SU-DHL-6 (cell line): ENCODE data around the gene UNC5A.

ENCODE experiments used
- H2AFZ ChIP-seq: fragments of 200-600 bp; sonication (generic); 2 replicates; pipeline ENCODE4 v1.6.1; 2014; ENCODE audit warnings: low read depth, mild to moderate bottlenecking, moderate library complexity, mixed read lengths, antibody characterized with exemption, low read length; ENCODE audit not compliant: severe bottlenecking
- H3F3A ChIP-seq: fragments of 200-600 bp; shearing (Covaris generic); 2 replicates; pipeline ENCODE4 v1.6.0; 2016; ENCODE audit warnings: antibody characterized with exemption, mild to moderate bottlenecking; ENCODE audit not compliant: insufficient read depth
- H3K27ac ChIP-seq: fragments of 200-600 bp; sonication (generic); 2 replicates; pipeline ENCODE4 v1.5.1; 2016; ENCODE audit warnings: low read depth, mild to moderate bottlenecking, low read length, moderate library complexity, mixed read lengths
- H3K27me3 ChIP-seq: fragments of 200-600 bp; sonication (generic), shearing (Covaris generic); 2 replicates; pipeline ENCODE4 v1.6.0; 2014; ENCODE audit warnings: mild to moderate bottlenecking, low read length
- H3K36me3 ChIP-seq: fragments of 200-600 bp; sonication (generic); 2 replicates; pipeline ENCODE4 v1.6.1; 2014; ENCODE audit warnings: mild to moderate bottlenecking, low read length, mixed read lengths
- H3K4me2 ChIP-seq: fragments of 300-600, 200-600 bp; shearing (Covaris generic), sonication (generic); 2 replicates; pipeline ENCODE4 v1.6.0; 2014; ENCODE audit warnings: low read length, low read depth, mild to moderate bottlenecking; ENCODE audit not compliant: poor library complexity, severe bottlenecking
- H3K4me3 ChIP-seq: fragments of 200-600 bp; sonication (generic); 2 replicates; pipeline ENCODE4 v1.5.1; 2014; ENCODE audit warnings: antibody characterized with exemption, low read length, mild to moderate bottlenecking, mixed read lengths; ENCODE audit not compliant: insufficient read depth, poor library complexity, severe bottlenecking
- H3K79me2 ChIP-seq: fragments of 200-600 bp; sonication (generic); 2 replicates; pipeline ENCODE4 v1.6.1; 2014; ENCODE audit warnings: mild to moderate bottlenecking, low read length, moderate library complexity; ENCODE audit not compliant: insufficient read depth
- H3K9ac ChIP-seq: fragments of 200-600 bp; sonication (generic); 2 replicates; pipeline ENCODE4 v1.7.0; 2014; ENCODE audit warnings: mild to moderate bottlenecking, low read length
- H3K9me2 ChIP-seq: fragments of 200-600 bp; sonication (generic); replicated peaks from 2 replicates; pipeline ENCODE4 v1.6.1; 2014; ENCODE audit warnings: low read length; ENCODE audit not compliant: insufficient read depth
- H3K9me3 ChIP-seq: fragments of 200-600 bp; sonication (generic); 2 replicates; pipeline ENCODE4 v1.6.1; 2014; ENCODE audit warnings: low read length, mixed read lengths; ENCODE audit not compliant: insufficient read depth
- H4K20me1 ChIP-seq: fragments of 200-600 bp; sonication (generic); 2 replicates; pipeline ENCODE4 v1.6.1; 2014; ENCODE audit warnings: low read depth, mild to moderate bottlenecking, antibody characterized with exemption, low read length, moderate library complexity, mixed read lengths
- EZH2phosphoT487 ChIP-seq: fragments of 200-600 bp; sonication (generic), shearing (Covaris generic); conservative IDR thresholded peaks from 2 replicates; pipeline ENCODE4 v1.6.1; 2018; ENCODE audit warnings: mild to moderate bottlenecking, antibody characterized with exemption, low read length, moderate library complexity, mixed read lengths
- TF ChIP-seq, protein P1 (sequence below): fragments of 200-600 bp; sonication (generic); IDR thresholded peaks from one replicate; pipeline ENCODE4 v1.5.1; 2017; ENCODE audit warnings: antibody characterized with exemption, mild to moderate bottlenecking, low read length, moderate library complexity; ENCODE audit not compliant: insufficient read depth, poor library complexity, severe bottlenecking

UNC5A gene

DNA sequence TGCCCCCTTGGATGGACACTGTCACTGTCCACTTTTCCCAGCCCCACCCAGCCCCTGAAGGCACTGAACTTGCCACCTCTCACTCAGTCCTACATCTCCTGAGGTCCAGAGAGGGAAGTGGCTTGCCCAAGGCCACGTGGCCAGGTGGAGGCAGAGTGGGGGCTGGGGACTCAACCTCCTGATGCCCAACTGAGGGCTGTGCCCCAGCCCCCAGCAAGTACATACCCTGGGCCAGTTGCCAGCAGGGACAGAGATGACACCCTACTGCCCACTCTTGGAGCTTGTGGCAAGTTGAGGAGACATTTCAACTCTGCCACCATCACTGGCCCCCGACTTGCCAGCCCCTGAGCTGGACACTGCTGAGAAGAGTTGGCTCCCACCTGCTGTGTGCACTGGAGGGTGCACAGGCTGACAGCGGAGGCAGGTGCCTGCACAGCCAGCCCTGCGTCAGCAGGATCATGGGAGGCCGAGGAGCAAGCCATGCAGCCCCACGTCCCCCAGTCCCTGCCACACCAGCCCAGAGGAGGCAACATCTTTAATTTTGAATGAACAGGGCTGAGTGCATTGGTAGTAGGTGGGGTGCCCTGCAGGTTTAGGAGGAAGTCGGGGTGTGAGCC is 39.4 kb downstream of the UNC5A start:
- H3K4me3 ChIP-seq, result no peak overlapping the region
- H3K4me2 ChIP-seq, result no peak overlapping the region
- H3K79me2 ChIP-seq, result no peaks in the 10 kb centered on the region
- no peak overlapping the region for H2AFZ ChIP-seq
- H3K36me3 ChIP-seq, result no peaks in the 10 kb centered on the region
- no peaks in the 10 kb centered on the region for H3K27me3 ChIP-seq
- H3F3A ChIP-seq, result no peaks in the 10 kb centered on the region
- no peak overlapping the region for H3K27ac ChIP-seq
- TF ChIP-seq, protein P1, sequence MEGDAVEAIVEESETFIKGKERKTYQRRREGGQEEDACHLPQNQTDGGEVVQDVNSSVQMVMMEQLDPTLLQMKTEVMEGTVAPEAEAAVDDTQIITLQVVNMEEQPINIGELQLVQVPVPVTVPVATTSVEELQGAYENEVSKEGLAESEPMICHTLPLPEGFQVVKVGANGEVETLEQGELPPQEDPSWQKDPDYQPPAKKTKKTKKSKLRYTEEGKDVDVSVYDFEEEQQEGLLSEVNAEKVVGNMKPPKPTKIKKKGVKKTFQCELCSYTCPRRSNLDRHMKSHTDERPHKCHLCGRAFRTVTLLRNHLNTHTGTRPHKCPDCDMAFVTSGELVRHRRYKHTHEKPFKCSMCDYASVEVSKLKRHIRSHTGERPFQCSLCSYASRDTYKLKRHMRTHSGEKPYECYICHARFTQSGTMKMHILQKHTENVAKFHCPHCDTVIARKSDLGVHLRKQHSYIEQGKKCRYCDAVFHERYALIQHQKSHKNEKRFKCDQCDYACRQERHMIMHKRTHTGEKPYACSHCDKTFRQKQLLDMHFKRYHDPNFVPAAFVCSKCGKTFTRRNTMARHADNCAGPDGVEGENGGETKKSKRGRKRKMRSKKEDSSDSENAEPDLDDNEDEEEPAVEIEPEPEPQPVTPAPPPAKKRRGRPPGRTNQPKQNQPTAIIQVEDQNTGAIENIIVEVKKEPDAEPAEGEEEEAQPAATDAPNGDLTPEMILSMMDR, result no peak
- no peak for TF ChIP-seq EZH2phosphoT487
- H4K20me1 ChIP-seq, result no peaks in the 10 kb centered on the region
- no peak overlapping the region for H3K9ac ChIP-seq
- H3K9me3 ChIP-seq, result no peaks in the 10 kb centered on the region
- no peaks in the 10 kb centered on the region for H3K9me2 ChIP-seq

DNA sequence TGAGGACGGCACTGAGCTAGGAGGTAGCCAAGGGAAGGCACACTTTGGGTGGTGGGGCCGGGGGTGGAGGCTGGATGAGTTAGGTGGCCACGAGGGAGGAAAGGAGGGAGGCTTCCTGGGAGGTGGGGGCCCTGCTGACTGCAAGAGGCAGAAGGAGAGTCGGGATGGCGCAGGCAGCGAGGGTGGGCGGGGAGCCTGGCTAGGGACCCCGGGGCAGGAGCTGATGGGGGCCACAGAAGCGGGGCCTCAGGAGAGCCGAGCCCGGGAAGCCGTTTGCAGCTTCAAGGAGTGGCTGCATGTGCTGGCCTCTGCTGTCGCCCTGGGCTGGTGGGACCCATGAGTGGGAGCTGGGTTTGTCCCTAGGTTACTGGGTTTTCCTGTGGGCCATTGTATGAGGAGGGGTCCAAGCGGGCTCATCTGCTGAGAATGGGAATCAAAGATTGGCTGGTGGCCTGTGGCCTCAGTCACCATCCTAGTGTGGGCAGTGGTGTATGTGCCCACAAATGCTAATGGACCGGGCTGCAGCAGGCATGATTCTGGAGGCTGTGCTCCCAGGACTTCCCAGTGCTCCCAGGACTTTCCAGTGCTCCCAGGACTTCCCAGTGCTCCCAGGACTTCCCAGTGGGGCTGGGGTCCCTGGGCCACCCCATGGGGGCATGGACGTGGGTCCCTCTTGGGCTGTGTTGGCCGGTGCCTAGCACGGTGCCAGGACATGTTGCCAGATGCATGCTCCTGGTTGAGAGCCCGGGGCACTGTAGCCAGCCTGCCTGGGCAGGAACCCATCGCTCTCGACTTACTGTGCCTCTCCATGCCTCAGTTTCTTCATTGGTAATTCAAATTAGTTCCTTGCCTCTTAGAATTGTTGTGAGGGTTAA is 40.2 kb downstream of the UNC5A start:
- Histone ChIP-seq H4K20me1 (no peaks in the 10 kb centered on the region), H3K27me3 (no peaks in the 10 kb centered on the region), H3K4me2 (no peak overlapping the region), H3K4me3 (no peak overlapping the region), H3F3A (no peaks in the 10 kb centered on the region), H3K9me3 (no peaks in the 10 kb centered on the region), H3K9me2 (no peaks in the 10 kb centered on the region), H3K36me3 (no peaks in the 10 kb centered on the region), H3K9ac (no peak overlapping the region), H3K27ac (no peak overlapping the region), H2AFZ (no peak overlapping the region), H3K79me2 (no peaks in the 10 kb centered on the region)
- TF ChIP-seq EZH2phosphoT487, result no peak
- TF ChIP-seq, protein P1, result no peak

DNA sequence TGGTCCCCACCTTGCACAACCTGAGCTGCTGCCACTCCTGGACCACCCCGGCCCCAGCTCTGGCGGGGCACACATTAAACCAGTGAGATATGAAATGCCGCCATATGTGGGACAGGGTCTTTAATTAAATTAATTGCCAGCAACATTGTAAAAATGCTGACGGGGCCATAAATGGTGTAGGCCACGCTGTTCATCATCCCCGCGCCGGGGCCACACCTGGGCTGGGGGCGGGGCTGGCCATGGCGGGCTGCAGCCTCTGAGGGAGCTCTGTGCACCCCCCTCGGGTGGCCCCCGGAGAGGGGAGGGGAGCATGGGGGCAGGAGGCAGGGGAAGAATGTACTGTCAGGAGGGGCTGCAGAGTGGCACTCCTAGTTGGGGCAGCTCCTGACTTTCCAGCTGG is 41.0 kb downstream of the UNC5A start:
- Histone ChIP-seq H3K4me2 (no peak overlapping the region), H4K20me1 (no peaks in the 10 kb centered on the region), H3K27ac (no peak overlapping the region), H3K9me2 (no peaks in the 10 kb centered on the region), H3F3A (no peaks in the 10 kb centered on the region), H3K4me3 (no peak overlapping the region), H2AFZ (no peak overlapping the region), H3K36me3 (no peaks in the 10 kb centered on the region), H3K79me2 (no peaks in the 10 kb centered on the region), H3K27me3 (no peaks in the 10 kb centered on the region), H3K9me3 (no peaks in the 10 kb centered on the region), H3K9ac (no peak overlapping the region)
- TF ChIP-seq, protein P1, result no peak
- TF ChIP-seq EZH2phosphoT487, result no peak
